ENCODE results near the gene CCDC24. TPM values are rescaled to one million over a fixed set of nuclear protein-coding genes. Genes with fewer than 3 reads are reported as not detected.

Gene CCDC24
- total and polyA plus RNA-seq, 9 of the 15 experiments (the other 6 are each of a cell fraction or from before 2014, with no cell fraction given): 0.31 to 4.5 (median 1.5) TPM

- TF ChIP-seq, protein P1, sequence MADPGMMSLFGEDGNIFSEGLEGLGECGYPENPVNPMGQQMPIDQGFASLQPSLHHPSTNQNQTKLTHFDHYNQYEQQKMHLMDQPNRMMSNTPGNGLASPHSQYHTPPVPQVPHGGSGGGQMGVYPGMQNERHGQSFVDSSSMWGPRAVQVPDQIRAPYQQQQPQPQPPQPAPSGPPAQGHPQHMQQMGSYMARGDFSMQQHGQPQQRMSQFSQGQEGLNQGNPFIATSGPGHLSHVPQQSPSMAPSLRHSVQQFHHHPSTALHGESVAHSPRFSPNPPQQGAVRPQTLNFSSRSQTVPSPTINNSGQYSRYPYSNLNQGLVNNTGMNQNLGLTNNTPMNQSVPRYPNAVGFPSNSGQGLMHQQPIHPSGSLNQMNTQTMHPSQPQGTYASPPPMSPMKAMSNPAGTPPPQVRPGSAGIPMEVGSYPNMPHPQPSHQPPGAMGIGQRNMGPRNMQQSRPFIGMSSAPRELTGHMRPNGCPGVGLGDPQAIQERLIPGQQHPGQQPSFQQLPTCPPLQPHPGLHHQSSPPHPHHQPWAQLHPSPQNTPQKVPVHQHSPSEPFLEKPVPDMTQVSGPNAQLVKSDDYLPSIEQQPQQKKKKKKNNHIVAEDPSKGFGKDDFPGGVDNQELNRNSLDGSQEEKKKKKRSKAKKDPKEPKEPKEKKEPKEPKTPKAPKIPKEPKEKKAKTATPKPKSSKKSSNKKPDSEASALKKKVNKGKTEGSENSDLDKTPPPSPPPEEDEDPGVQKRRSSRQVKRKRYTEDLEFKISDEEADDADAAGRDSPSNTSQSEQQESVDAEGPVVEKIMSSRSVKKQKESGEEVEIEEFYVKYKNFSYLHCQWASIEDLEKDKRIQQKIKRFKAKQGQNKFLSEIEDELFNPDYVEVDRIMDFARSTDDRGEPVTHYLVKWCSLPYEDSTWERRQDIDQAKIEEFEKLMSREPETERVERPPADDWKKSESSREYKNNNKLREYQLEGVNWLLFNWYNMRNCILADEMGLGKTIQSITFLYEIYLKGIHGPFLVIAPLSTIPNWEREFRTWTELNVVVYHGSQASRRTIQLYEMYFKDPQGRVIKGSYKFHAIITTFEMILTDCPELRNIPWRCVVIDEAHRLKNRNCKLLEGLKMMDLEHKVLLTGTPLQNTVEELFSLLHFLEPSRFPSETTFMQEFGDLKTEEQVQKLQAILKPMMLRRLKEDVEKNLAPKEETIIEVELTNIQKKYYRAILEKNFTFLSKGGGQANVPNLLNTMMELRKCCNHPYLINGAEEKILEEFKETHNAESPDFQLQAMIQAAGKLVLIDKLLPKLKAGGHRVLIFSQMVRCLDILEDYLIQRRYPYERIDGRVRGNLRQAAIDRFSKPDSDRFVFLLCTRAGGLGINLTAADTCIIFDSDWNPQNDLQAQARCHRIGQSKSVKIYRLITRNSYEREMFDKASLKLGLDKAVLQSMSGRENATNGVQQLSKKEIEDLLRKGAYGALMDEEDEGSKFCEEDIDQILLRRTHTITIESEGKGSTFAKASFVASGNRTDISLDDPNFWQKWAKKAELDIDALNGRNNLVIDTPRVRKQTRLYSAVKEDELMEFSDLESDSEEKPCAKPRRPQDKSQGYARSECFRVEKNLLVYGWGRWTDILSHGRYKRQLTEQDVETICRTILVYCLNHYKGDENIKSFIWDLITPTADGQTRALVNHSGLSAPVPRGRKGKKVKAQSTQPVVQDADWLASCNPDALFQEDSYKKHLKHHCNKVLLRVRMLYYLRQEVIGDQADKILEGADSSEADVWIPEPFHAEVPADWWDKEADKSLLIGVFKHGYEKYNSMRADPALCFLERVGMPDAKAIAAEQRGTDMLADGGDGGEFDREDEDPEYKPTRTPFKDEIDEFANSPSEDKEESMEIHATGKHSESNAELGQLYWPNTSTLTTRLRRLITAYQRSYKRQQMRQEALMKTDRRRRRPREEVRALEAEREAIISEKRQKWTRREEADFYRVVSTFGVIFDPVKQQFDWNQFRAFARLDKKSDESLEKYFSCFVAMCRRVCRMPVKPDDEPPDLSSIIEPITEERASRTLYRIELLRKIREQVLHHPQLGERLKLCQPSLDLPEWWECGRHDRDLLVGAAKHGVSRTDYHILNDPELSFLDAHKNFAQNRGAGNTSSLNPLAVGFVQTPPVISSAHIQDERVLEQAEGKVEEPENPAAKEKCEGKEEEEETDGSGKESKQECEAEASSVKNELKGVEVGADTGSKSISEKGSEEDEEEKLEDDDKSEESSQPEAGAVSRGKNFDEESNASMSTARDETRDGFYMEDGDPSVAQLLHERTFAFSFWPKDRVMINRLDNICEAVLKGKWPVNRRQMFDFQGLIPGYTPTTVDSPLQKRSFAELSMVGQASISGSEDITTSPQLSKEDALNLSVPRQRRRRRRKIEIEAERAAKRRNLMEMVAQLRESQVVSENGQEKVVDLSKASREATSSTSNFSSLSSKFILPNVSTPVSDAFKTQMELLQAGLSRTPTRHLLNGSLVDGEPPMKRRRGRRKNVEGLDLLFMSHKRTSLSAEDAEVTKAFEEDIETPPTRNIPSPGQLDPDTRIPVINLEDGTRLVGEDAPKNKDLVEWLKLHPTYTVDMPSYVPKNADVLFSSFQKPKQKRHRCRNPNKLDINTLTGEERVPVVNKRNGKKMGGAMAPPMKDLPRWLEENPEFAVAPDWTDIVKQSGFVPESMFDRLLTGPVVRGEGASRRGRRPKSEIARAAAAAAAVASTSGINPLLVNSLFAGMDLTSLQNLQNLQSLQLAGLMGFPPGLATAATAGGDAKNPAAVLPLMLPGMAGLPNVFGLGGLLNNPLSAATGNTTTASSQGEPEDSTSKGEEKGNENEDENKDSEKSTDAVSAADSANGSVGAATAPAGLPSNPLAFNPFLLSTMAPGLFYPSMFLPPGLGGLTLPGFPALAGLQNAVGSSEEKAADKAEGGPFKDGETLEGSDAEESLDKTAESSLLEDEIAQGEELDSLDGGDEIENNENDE (IDR thresholded peaks at IDR 0.05; ENCODE audit: low read depth, low read length): no peak
- no peak for TF ChIP-seq TAF7 (tag; IDR thresholded peaks at IDR 0.05)
- peak; percentile 55; the same call in 1 of the 2 replicates for TF ChIP-seq STAT5A (IDR thresholded peaks at IDR 0.05; ENCODE audit: borderline replicate concordance, low read length)
- no peak for TF ChIP-seq ESRRB (CRISPR knock-in tag; IDR thresholded peaks at IDR 0.05; ENCODE audit: borderline replicate concordance)
- peak; percentile 66; the same call in 1 of the 2 replicates for TF ChIP-seq EP300 (IDR thresholded peaks at IDR 0.05; ENCODE audit: low read length)
- peak; percentile 70; the same call in 1 of the 2 replicates for TF ChIP-seq SMARCA5 (IDR thresholded peaks at IDR 0.05)
- TF ChIP-seq HMGN3 (IDR thresholded peaks at IDR 0.05; ENCODE audit: borderline replicate concordance, extremely low read depth, insufficient read length, low read depth, low read length): no peak
- no peak for TF ChIP-seq TAF1 (IDR thresholded peaks at IDR 0.05; ENCODE audit: control insufficient read depth, extremely low read depth, insufficient read depth, low read length, severe bottlenecking)
- TF ChIP-seq ELF2 (CRISPR knock-in tag; IDR thresholded peaks at IDR 0.05): no peak
- TF ChIP-seq ZNF316 (IDR thresholded peaks at IDR 0.05): peak; percentile 96
- TF ChIP-seq, protein P2, sequence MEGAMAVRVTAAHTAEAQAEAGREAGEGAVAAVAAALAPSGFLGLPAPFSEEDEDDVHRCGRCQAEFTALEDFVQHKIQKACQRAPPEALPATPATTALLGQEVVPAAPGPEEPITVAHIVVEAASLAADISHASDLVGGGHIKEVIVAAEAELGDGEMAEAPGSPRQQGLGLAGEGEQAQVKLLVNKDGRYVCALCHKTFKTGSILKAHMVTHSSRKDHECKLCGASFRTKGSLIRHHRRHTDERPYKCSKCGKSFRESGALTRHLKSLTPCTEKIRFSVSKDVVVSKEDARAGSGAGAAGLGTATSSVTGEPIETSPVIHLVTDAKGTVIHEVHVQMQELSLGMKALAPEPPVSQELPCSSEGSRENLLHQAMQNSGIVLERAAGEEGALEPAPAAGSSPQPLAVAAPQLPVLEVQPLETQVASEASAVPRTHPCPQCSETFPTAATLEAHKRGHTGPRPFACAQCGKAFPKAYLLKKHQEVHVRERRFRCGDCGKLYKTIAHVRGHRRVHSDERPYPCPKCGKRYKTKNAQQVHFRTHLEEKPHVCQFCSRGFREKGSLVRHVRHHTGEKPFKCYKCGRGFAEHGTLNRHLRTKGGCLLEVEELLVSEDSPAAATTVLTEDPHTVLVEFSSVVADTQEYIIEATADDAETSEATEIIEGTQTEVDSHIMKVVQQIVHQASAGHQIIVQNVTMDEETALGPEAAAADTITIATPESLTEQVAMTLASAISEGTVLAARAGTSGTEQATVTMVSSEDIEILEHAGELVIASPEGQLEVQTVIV (CRISPR knock-in tag; IDR thresholded peaks at IDR 0.05; ENCODE audit: borderline replicate concordance): no peak
- no peak; the same call in 1 of the 2 replicates for TF ChIP-seq ZNF263 (CRISPR knock-in tag; IDR thresholded peaks at IDR 0.05; ENCODE audit: borderline replicate concordance)
Measured at GRCh38 chr1:44044071-44044801, 52.8 kb downstream of the CCDC24 start (continued).
